Liver (tissue), 9 donors: ENCODE data around the gene FER. TPM values are rescaled to one million over a fixed set of nuclear protein-coding genes. Genes with fewer than 3 reads are reported as not detected.

Experiments
- DNase-seq: peaks from one replicate; pipeline ENCODE4 v3.0.0-alpha.2; 2017; ENCODE audit warnings: low spot score
- H3K27ac ChIP-seq, 2 donors: one replicate each; pipeline ENCODE4 v1.7.0; 2013; ENCODE audit warnings: inconsistent platforms in 2 of 2, low read length in 2 of 2, control low read depth in 1 of 2, low read depth in 1 of 2, mild to moderate bottlenecking in 1 of 2
- H3K27me3 ChIP-seq, 4 donors: one replicate each; pipeline versions ENCODE4 v1.6.1 to v1.7.0; 2013; ENCODE audit warnings: low read length in 3 of 4, inconsistent platforms in 1 of 4, mild to moderate bottlenecking in 1 of 4, moderate library complexity in 1 of 4; ENCODE audit not compliant: control insufficient read depth in 4 of 4, insufficient read depth in 4 of 4
- H3K36me3 ChIP-seq, 4 donors: one replicate each; pipeline versions ENCODE4 v1.6.1 to v1.7.0; 2013; ENCODE audit warnings: low read length in 3 of 4, mild to moderate bottlenecking in 3 of 4, low read depth in 1 of 4, moderate library complexity in 1 of 4; ENCODE audit not compliant: control insufficient read depth in 4 of 4, insufficient read depth in 3 of 4
- H3K4me1 ChIP-seq, 4 donors: one replicate each; pipeline versions ENCODE4 v1.6.1 to v1.7.0; 2013; ENCODE audit warnings: low read length in 3 of 4, mild to moderate bottlenecking in 3 of 4, moderate library complexity in 1 of 4; ENCODE audit not compliant: control insufficient read depth in 4 of 4, insufficient read depth in 4 of 4
- H3K4me3 ChIP-seq, 3 donors: one replicate each; pipeline versions ENCODE4 v1.6.1 to v1.7.0; 2013; ENCODE audit warnings: low read length in 3 of 3, control low read depth in 1 of 3, low read depth in 1 of 3, mild to moderate bottlenecking in 1 of 3
- H3K9ac ChIP-seq, 2 donors: one replicate each; pipeline ENCODE4 v1.7.0; 2013; ENCODE audit warnings: low read length in 2 of 2, mild to moderate bottlenecking in 2 of 2, moderate library complexity in 2 of 2, control low read depth in 1 of 2, low read depth in 1 of 2
- H3K9me3 ChIP-seq, 4 donors: one replicate each; pipeline versions ENCODE4 v1.6.1 to v1.7.0; 2013; ENCODE audit warnings: low read length in 3 of 4; ENCODE audit not compliant: control insufficient read depth in 4 of 4
- FOXA1 ChIP-seq: IDR thresholded peaks from 2 replicates; pipeline ENCODE4 v1.6.1; 2016; ENCODE audit warnings: antibody characterized with exemption
- FOXA2 ChIP-seq: IDR thresholded peaks from 2 replicates; pipeline ENCODE4 v1.6.1; 2016; ENCODE audit warnings: antibody characterized with exemption
- GABPA ChIP-seq, 2 donors: IDR thresholded peaks in 1 of 2; conservative IDR thresholded peaks in 1 of 2; 2 replicates each; pipeline ENCODE4 v1.6.1; 2016; ENCODE audit warnings: antibody characterized with exemption in 2 of 2, mild to moderate bottlenecking in 1 of 2, moderate library complexity in 1 of 2
- HNF4G ChIP-seq: IDR thresholded peaks from 2 replicates; pipeline ENCODE4 v1.6.1; 2016; ENCODE audit warnings: antibody characterized with exemption
- JUND ChIP-seq, 2 donors: IDR thresholded peaks; 2 replicates each; pipeline ENCODE4 v1.6.1; 2016; ENCODE audit warnings: antibody characterized with exemption in 2 of 2
- NR2F2 ChIP-seq: IDR thresholded peaks from 2 replicates; pipeline ENCODE4 v1.6.1; 2016; ENCODE audit warnings: antibody characterized with exemption
- RAD21 ChIP-seq, 2 donors: IDR thresholded peaks; 2 replicates each; pipeline ENCODE4 v1.6.1; 2016; ENCODE audit warnings: antibody characterized with exemption in 2 of 2, mild to moderate bottlenecking in 2 of 2
- RXRA ChIP-seq, 2 donors: IDR thresholded peaks; 2 replicates each; pipeline ENCODE4 v1.6.1; 2017 to 2018; ENCODE audit warnings: antibody characterized with exemption in 2 of 2, mild to moderate bottlenecking in 1 of 2
- SP1 ChIP-seq: IDR thresholded peaks from 2 replicates; pipeline ENCODE4 v1.6.1; 2018; ENCODE audit warnings: antibody characterized with exemption, mild to moderate bottlenecking
- TAF1 ChIP-seq: conservative IDR thresholded peaks from 2 replicates; pipeline ENCODE4 v1.6.1; 2016; ENCODE audit warnings: antibody characterized with exemption, mild to moderate bottlenecking
- YY1 ChIP-seq: IDR thresholded peaks from 2 replicates; pipeline ENCODE4 v1.6.1; 2016; ENCODE audit warnings: antibody characterized with exemption, mild to moderate bottlenecking
- WGBS: extraction: QIAGEN DNeasy Blood & Tissue Kit; methylation state at CpG from one replicate; pipeline ENCODE4 v1.1.7; 2013; 5-methylcytosine and 5-hydroxymethylcytosine counted together
- polyA plus RNA-seq, 2 donors: library from polyadenylated mRNA; stranded (reverse) in 1 of 2; unstranded in 1 of 2; fragments of 200-250 nt in 1 of 2; fragments of >200 nt in 1 of 2; fragmentation: Nextera tagmentation in 1 of 2; extraction: Ambion mirVana in 1 of 2; gene quantifications; one replicate each; pipeline versions ENCODE4 v1.2.1 to v1.2.3, GENCODE V29; 2013 to 2015
- total RNA-seq, 2 donors: library from RNA; depleted of rRNA; stranded (reverse); fragments of >200 nt; gene quantifications; one replicate each; pipeline ENCODE4 v1.2.3, GENCODE V29; 2014
- TF ChIP-seq, protein P1 (sequence below): IDR thresholded peaks from 2 replicates; pipeline ENCODE4 v1.6.1; 2016; ENCODE audit warnings: antibody characterized with exemption, mild to moderate bottlenecking
- TF ChIP-seq, protein P2 (sequence below): IDR thresholded peaks from 2 replicates; pipeline ENCODE4 v1.6.1; 2016; ENCODE audit warnings: antibody characterized with exemption
- TF ChIP-seq, protein P3 (sequence below): IDR thresholded peaks from 2 replicates; pipeline ENCODE4 v1.6.1; 2016; ENCODE audit warnings: antibody characterized with exemption
- TF ChIP-seq, protein P4 (sequence below): IDR thresholded peaks from 2 replicates; pipeline ENCODE4 v1.6.1; 2016; ENCODE audit warnings: antibody characterized with exemption
- TF ChIP-seq, protein P5 (sequence below): fragments of 150-350 bp; IDR thresholded peaks from 2 replicates; pipeline ENCODE4 v1.5.1; 2017; ENCODE audit warnings: improper control_type of control experiment, low read depth, low read length; ENCODE audit not compliant: missing input control
- donor health status: healthy.
- donor health status: healthy.
- donor health status: healthy.
- donor health status: healthy.
- donor health status: healthy.

The FER gene
- total and polyA plus RNA-seq, 4 donors = 0.83 to 9.8 (median 5.9) TPM

DNA sequence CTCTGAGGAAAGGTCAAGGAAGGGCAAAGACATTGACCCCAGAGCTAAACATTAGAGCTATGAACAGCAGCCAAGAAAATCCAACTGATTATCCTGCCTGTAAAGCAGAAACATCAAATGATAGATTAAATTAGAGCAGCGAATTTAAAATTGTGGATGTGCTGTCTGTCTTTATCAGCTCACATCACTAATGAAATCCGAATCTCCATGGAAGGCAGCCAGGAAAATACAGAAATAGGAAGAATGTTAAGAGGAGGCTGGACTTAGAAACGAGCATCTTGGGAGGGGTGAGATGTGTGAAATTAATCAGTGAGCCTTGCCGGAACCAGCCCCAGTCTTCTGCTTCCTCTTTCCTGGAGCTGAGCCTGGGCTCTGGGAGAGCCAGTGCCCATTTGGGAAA lies 471.1 kb downstream of the FER start:
- no peaks in the 10 kb centered on the region for H3K36me3 ChIP-seq
- H3K4me3 ChIP-seq = no peak overlapping the region
- TF ChIP-seq, protein P1, sequence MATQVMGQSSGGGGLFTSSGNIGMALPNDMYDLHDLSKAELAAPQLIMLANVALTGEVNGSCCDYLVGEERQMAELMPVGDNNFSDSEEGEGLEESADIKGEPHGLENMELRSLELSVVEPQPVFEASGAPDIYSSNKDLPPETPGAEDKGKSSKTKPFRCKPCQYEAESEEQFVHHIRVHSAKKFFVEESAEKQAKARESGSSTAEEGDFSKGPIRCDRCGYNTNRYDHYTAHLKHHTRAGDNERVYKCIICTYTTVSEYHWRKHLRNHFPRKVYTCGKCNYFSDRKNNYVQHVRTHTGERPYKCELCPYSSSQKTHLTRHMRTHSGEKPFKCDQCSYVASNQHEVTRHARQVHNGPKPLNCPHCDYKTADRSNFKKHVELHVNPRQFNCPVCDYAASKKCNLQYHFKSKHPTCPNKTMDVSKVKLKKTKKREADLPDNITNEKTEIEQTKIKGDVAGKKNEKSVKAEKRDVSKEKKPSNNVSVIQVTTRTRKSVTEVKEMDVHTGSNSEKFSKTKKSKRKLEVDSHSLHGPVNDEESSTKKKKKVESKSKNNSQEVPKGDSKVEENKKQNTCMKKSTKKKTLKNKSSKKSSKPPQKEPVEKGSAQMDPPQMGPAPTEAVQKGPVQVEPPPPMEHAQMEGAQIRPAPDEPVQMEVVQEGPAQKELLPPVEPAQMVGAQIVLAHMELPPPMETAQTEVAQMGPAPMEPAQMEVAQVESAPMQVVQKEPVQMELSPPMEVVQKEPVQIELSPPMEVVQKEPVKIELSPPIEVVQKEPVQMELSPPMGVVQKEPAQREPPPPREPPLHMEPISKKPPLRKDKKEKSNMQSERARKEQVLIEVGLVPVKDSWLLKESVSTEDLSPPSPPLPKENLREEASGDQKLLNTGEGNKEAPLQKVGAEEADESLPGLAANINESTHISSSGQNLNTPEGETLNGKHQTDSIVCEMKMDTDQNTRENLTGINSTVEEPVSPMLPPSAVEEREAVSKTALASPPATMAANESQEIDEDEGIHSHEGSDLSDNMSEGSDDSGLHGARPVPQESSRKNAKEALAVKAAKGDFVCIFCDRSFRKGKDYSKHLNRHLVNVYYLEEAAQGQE = no peak
- TF ChIP-seq RXRA (IDR thresholded peaks at IDR 0.05) (no peak), FOXA2 (no peak), TAF1 (no peak)
- WGBS = 76% methylated on average over 4 of the region's 4 CpGs
- H3K9me3 ChIP-seq = peaks cover 0 to 5% (median 0%) of the 10 kb centered on the region in 4 donors
- H3K9ac ChIP-seq = no peak overlapping the region
- H3K27ac ChIP-seq = no peak overlapping the region
- peaks cover 0 to 2% (median 0%) of the 10 kb centered on the region in 4 donors for H3K4me1 ChIP-seq
- DNase-seq = no peak
- H3K27me3 ChIP-seq = no peaks in the 10 kb centered on the region

DNA sequence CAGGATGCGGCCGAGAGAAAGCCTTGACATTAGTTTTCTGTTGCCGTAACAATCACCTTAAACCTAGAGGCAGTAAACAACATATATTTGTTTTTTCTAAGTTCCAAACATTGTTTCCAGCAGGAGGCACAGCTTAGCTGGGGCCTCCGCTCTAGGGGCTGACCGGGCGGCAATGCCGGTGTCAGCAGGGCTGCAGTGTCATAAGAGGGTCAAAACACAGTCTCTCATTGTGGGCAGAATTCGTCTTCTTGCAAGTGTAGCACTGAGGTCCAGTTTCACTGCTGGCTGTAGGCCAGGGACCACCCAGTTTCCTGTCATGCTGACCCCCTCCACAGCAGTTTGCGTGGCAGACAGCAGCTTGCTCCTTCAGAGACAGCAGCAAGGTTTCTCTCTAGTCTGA lies 475.8 kb downstream of the FER start:
- Histone ChIP-seq H3K36me3 (no peaks in the 10 kb centered on the region), H3K4me1 (no peaks in the 10 kb centered on the region), H3K27ac (no peak overlapping the region), H3K27me3 (no peaks in the 10 kb centered on the region), H3K9ac (no peak overlapping the region), H3K9me3 (no peaks in the 10 kb centered on the region), H3K4me3 (no peak overlapping the region)
- no peak for TF ChIP-seq GABPA (IDR thresholded peaks at IDR 0.05 in 1 of 2, conservative IDR thresholded peaks at IDR 0.05 in 1 of 2)
- TF ChIP-seq HNF4G = no peak
- TF ChIP-seq JUND (IDR thresholded peaks at IDR 0.05) = no peak
- no peak for TF ChIP-seq TAF1
- no peak for TF ChIP-seq NR2F2
- TF ChIP-seq RAD21 (IDR thresholded peaks at IDR 0.05) = no peak
- TF ChIP-seq, protein P2, sequence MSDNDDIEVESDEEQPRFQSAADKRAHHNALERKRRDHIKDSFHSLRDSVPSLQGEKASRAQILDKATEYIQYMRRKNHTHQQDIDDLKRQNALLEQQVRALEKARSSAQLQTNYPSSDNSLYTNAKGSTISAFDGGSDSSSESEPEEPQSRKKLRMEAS = no peak
- TF ChIP-seq SP1 = no peak
- TF ChIP-seq, protein P3, sequence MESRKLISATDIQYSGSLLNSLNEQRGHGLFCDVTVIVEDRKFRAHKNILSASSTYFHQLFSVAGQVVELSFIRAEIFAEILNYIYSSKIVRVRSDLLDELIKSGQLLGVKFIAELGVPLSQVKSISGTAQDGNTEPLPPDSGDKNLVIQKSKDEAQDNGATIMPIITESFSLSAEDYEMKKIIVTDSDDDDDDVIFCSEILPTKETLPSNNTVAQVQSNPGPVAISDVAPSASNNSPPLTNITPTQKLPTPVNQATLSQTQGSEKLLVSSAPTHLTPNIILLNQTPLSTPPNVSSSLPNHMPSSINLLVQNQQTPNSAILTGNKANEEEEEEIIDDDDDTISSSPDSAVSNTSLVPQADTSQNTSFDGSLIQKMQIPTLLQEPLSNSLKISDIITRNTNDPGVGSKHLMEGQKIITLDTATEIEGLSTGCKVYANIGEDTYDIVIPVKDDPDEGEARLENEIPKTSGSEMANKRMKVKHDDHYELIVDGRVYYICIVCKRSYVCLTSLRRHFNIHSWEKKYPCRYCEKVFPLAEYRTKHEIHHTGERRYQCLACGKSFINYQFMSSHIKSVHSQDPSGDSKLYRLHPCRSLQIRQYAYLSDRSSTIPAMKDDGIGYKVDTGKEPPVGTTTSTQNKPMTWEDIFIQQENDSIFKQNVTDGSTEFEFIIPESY = no peak
- TF ChIP-seq YY1 = no peak
- TF ChIP-seq FOXA1 = no peak
- no peak for DNase-seq
- 89% methylated on average over 9 of the region's 9 CpGs for WGBS

DNA sequence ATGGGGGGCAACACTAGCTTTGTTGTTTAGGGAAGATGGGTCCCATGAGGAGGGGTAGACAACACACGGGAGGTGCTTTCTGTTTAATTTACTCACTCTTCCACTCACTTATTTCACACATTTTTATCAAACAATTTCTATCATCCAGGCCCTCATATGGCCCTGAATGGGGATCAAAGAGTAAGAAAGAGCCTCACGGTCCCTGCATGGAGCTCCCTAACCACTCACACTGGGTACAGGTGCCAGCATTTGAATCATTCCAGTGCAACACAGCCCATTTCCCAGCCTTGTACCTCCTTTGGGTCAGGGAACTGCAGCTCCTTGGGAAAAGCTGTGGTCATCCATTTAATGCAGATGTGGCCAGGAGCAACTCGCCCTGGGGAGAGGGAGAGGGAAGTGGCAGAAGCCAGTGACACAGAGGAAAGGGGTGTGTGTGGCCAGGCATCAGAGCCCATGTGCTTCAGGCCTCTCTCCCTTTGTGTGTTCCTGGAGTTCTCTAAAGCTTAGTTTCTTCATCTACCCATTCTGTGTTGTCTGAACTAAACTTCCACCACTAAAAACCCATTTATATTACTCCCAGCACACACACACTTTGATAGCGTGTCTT lies 476.7 kb downstream of the FER start:
- WGBS = 90% methylated on average over 4 of the region's 4 CpGs
- H3K9me3 ChIP-seq = no peaks in the 10 kb centered on the region
- no peak overlapping the region for H3K4me3 ChIP-seq
- H3K4me1 ChIP-seq = no peaks in the 10 kb centered on the region
- H3K27me3 ChIP-seq = no peaks in the 10 kb centered on the region
- no peak for DNase-seq
- H3K9ac ChIP-seq = no peak overlapping the region
- H3K36me3 ChIP-seq = no peaks in the 10 kb centered on the region
- H3K27ac ChIP-seq = no peak overlapping the region
- no peak for TF ChIP-seq HNF4G
- TF ChIP-seq, protein P1 = no peak
- TF ChIP-seq, protein P4, sequence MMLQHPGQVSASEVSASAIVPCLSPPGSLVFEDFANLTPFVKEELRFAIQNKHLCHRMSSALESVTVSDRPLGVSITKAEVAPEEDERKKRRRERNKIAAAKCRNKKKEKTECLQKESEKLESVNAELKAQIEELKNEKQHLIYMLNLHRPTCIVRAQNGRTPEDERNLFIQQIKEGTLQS = no peak
- no peak for TF ChIP-seq JUND (IDR thresholded peaks at IDR 0.05)
- TF ChIP-seq, protein P5, sequence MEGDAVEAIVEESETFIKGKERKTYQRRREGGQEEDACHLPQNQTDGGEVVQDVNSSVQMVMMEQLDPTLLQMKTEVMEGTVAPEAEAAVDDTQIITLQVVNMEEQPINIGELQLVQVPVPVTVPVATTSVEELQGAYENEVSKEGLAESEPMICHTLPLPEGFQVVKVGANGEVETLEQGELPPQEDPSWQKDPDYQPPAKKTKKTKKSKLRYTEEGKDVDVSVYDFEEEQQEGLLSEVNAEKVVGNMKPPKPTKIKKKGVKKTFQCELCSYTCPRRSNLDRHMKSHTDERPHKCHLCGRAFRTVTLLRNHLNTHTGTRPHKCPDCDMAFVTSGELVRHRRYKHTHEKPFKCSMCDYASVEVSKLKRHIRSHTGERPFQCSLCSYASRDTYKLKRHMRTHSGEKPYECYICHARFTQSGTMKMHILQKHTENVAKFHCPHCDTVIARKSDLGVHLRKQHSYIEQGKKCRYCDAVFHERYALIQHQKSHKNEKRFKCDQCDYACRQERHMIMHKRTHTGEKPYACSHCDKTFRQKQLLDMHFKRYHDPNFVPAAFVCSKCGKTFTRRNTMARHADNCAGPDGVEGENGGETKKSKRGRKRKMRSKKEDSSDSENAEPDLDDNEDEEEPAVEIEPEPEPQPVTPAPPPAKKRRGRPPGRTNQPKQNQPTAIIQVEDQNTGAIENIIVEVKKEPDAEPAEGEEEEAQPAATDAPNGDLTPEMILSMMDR = no peak
- TF ChIP-seq, protein P2 = no peak
